GM21515 (cell line): ENCODE data around the gene UBASH3A.

Experiments
- ATAC-seq: cut with Tn5 transposase; IDR thresholded peaks from one replicate; pipeline ENCODE4 v1.9.1; 2021; ENCODE audit not compliant: unreplicated experiment

The UBASH3A gene, protein sequence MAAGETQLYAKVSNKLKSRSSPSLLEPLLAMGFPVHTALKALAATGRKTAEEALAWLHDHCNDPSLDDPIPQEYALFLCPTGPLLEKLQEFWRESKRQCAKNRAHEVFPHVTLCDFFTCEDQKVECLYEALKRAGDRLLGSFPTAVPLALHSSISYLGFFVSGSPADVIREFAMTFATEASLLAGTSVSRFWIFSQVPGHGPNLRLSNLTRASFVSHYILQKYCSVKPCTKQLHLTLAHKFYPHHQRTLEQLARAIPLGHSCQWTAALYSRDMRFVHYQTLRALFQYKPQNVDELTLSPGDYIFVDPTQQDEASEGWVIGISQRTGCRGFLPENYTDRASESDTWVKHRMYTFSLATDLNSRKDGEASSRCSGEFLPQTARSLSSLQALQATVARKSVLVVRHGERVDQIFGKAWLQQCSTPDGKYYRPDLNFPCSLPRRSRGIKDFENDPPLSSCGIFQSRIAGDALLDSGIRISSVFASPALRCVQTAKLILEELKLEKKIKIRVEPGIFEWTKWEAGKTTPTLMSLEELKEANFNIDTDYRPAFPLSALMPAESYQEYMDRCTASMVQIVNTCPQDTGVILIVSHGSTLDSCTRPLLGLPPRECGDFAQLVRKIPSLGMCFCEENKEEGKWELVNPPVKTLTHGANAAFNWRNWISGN

DNA sequence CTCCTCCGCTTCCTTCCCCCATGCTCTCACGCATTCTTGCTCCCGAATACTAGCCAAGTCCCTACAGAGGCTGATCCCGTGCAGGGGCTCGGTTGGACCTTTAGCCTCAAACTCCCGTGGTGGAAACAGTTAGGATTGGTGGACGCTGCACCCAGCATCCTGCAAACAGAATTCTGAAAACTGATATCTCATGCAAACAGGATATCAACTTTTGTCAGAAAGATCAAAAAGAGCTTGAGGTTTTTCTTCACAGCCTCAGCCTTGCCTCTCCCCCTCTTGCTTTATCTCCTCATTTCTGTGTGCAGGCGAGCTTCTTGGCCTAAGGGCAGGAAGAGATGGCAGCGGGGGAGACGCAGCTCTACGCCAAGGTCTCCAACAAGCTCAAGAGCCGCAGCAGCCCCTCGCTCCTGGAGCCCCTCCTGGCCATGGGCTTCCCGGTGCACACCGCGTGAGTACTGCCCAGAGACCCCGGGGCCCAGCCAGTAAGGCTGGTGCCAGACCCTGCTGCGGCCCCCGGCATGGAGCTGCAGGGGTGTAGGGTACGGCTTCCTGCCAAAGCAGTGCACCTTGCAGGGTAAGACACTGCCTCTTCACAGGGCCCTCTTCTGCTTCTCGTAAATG lies at the start of gene UBASH3A:
UBASH3A (plus strand) TSS at position 292 of the 621 bp plus-strand sequence; CDS start at position 336, 44 bp downstream.
- ATAC-seq, result no peak

DNA sequence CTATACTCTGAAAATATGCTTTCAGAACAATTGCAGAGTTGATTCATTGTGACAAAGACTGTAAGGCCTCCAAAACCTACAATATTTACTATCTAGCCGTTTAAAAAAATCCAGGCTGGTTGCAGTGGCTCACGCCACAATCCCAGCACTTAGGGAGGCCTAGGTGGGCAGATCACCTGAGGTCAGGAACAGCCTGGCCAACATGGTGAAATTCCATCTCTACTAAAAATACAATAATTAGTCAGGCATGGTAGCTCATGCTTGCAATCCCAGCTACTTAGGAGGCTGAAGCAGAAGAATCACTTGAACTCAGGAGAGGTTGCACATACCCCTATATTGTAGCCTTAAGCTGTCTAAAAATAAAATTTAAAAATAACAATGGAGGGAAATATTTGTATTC lies 47.7 kb upstream of the UBASH3A start:
- no peak for ATAC-seq

DNA sequence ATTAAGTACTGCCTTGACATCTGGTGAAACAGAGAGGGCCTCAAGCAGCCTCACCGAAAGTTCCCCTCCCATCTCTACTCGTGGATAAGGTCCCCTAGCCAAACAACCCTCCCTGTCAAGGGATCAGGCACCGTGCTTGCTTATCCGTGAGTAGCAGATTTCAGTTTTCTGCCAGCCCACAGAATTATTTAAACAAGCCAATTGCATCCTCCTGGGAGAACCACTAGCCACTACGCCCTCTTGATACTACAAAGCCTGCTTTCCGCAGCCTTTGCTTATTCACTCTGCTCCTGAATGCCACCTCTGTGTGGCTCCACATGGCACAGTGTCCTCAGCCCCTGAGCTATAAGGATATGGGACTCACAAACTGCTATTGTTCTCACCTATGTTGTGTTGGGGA lies 47.1 kb upstream of the UBASH3A start:
- no peak for ATAC-seq

DNA sequence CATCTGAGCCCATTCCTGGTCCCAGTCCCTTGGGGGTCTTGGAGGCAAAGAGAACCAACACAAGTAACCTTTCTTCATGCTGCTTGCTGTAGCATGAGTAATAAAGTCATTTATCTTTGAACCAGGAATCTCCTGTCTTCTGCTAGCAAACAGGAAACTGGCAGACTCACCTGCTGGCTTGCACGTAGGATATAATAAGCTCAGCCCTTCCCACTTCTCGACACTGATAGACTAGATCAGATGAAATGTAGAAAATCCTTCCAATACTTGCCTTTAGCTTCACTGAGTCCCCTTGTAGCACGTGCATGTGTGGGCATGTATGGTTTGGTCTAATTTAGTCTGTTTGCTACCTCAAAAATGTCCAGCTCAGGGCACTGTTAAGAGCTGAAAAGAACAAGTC lies 46.4 kb upstream of the UBASH3A start:
- ATAC-seq, result no peak

DNA sequence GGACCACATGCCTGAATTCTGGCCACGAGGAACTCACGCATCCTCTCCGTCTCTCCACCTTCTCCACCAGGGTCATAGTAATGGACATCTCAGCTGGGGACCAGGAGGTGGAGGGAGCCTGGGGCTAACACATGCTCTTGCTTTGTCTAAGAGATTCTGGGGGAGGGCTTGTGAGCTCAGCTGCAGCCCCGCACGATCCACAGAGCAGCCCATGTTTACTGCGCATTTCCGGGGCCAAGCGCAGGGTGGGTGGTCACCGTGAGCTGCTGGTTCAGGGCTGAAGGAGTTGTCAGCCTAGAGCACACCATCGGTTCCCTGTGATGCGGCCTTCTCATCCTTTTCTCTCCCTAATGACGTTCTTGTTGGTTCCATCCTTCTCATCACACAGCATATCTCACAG lies 45.4 kb upstream of the UBASH3A start:
- no peak for ATAC-seq

DNA sequence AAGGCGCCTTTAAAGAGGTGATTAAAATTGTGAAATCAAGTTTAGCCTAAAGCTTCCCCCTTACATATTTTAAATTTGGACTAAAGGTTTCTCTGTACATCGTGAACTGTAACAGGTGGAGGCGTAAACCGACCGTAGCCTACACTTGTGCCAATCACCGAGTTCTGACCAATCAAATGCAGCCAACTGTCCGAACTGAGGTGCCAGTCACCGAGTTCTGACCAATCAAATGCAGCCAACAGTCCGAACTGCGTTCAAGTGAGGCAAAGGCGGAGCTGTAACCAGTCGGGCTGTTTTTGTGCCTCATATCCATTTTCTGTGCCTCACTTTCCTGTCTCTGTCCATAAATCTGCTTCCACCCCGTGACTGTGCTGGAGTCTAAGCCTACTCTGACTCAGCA lies 44.8 kb upstream of the UBASH3A start:
- ATAC-seq, result no peak

DNA sequence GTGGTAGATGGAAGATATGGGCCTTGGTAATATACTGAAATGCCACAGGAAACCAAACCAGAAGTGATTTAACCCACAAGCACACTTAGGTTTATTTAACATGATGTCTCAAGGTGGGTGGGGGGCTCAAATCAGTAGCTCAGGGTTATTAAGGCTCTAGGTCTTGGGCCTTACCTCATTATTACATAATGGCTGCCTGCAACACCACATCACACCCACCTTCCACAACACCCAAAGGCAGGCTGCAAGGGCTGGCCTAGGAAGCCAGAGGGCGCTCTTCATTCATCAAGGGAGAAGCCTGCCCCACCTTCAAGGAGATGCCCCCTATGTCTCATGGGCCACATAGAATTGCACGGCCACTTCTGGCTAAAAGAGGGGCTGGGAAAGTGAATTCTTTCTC lies 43.4 kb upstream of the UBASH3A start:
- ATAC-seq, result no peak

DNA sequence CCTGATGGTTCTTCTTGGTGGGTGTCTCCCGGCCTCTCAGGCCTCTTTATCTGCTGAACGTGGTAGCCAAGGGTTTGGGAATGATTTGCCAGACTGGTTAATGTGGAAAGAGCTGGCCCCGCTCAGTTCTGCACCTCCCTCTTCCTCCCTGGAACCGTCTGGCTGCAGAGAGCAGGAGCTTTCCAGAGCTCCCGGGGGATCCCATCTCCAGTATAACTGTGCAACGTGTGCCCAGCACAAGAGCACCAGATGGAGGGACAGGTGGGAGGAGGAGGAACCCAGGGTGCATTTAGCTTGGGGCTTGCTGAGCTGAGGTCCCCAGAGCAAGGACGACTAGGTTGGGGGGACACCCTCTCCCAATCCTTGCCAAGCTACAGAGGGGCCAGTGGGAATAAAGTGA lies 42.4 kb upstream of the UBASH3A start:
- ATAC-seq, result no peak

DNA sequence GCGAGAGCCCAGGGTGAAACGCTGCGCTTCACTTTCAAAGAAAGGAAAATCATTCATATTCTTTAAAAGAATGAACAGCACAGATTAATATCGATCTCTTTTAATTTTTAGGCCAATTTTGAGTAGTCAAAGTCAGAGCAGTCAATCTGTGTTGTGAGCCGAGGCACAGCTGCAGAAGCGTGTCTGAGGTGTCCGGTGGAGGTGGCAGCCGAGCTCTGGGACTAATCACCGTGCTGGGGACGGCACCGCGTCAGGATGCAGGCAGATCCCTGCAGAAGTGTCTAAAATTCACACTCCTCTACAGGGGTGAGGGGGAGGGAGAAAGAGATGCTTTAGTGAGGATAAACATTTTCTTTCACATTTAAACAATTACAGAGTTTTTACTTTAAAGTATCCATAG lies 41.5 kb upstream of the UBASH3A start:
- no peak for ATAC-seq

DNA sequence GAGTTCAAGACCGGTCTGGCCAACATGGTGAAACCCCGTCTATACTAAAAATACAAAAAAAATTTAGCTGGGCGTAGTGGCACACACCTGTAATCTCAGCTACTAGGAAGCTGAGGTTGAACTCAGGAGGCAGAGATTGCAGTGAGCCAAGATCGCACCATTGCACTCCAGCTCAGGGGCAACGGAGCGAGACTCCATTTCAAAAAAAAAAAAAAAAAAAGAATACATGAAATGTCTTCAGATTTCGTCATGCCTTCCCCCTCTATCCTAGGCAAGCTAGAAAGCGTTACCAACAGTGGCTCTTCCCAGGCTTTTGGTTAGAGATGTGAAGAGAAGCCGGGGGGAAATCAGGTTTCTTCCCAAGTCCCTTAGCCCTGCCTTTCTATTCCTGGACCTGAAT lies 41.0 kb upstream of the UBASH3A start:
- ATAC-seq, result no peak

DNA sequence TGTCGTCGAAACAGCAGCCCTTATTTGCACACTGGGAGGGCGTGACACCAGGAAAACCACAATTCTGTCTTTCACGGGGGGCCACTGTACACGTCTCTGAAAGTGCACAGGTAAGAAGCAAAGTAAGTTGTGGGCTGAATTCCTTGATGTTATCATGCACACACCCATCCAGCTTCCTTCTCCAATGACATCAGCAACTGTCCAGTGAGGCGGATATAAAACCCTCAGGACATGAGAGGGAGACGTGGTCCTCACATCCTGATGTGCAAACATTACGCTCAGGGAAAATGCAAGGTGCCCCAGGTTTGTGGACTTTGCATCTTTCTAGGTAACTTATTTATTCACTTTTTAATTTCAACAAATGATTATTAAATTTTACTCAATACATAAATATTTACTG lies 40.4 kb upstream of the UBASH3A start:
- ATAC-seq, result no peak

DNA sequence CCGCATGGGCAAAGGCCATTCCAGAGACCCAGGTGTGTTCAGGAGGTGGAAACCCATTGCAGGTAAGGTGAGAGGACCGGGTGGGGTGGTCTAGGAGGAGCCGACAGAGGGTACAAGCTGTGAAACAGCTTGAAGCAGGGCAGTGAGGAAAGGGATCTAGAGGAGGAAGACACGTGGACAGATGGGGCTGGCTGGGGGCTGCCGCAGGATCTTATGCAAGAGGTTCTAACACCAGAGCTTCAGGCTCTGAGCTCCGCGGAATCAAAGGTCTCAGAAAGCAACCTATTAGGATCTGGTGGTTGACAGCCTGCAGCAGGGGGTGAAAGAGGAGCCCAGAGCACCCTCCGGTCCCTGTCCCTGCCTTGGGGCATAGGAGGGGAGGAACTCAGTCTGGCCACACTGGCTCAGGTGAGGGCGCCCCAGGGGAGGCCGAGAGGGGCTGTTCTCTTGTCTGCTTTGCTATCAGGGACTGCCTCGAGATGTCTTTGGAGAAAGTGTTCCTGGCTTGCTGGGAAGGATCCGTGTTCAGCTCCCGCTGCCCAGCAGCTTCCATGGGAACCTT lies 39.3 kb upstream of the UBASH3A start:
- ATAC-seq, result no peak

DNA sequence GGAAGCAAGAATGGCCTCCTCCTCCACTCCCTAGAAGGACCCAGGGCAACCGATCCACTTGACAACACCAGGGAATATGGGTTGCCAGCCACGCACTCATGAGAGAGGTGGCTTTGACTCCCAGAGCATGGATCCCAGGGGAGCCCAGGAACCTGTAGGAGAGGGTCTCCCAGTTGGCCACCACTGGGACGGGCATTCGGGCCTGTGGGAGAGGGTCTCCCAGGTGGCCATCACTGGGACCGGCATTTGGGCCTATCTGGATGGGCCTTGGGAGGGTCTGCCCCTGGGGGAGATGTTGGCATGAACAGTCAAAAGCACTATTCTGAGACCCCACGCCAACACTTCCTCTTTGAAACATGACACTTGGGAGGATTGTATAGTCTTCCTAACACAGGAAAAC lies 37.9 kb upstream of the UBASH3A start:
- no peak for ATAC-seq

DNA sequence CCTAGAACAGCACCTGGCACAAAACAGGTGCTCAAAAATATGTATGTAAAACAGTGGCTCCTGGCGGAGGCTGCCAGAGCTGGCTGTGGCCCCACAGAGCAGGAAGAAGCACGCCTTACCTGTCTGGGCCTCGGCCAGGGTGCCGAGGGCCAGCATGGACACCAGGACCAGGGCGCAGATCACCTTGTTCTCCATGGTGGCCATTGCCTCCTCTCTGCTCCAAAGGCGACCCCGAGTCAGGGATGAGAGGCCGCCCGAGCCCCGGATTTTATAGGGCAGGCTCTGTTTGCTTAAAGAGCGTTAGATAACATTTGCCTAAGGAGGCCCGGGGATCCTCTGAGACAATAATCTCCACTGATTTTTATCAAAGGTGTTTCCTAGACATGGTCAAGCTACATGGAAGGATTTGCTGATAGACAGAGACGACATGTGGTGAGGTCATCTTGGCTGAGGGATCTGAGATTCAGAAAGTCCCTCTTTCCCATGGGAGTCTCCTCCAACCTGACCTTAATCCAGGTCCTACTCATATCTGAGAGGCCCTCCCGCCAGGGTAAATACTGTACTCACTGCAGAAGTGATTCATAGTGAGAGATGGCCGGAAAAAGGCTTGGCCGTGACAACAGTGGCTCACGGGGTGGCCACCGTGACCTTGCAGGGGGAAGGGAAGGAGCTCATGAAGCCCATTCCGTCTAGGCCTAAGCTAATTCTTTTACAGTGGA lies 37.3 kb upstream of the UBASH3A start, which contains the start of gene TFF1:
TFF1 (minus strand) TSS at position 244 of the 719 bp plus-strand sequence; CDS start at position 204, 40 bp downstream.
- no peak for ATAC-seq

DNA sequence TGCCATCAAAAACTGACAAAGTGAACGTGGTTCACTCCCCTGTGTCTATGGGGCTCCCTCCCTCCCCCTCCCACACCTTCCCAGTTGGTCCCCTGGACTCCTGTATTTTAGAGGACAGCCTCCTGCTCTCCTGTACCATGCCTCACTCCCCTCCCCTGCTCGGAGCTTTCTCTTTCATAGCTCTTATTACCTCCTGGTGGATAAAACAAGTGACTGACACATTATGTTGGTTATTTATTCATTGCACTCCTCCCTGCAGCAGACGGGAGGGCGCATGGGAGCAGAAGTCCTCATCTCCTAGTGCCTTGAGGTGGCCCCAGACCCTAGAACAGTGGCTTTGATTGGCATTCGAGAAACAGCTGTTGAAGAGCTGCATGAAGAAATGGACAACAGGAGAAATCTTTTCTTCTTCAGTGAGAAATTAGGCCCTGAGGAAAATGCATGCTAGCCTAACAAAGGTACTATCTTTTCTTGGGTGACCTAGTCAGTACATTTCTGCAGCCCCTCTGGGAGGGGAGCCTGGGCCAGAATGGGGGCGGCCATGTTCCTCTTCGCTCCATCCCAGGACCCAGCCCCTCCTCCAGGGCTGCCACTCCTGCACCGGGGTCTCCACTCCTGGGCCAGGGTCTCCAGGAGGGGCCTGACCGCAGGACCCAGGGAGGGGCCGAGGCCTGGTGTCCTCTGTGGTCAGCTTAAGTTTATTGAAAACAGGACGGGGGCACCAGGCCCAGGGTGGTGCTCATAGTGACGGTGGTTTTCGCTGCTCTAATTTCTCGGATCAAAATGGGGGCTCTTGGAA lies 36.1 kb upstream of the UBASH3A start:
- ATAC-seq, result no peak

DNA sequence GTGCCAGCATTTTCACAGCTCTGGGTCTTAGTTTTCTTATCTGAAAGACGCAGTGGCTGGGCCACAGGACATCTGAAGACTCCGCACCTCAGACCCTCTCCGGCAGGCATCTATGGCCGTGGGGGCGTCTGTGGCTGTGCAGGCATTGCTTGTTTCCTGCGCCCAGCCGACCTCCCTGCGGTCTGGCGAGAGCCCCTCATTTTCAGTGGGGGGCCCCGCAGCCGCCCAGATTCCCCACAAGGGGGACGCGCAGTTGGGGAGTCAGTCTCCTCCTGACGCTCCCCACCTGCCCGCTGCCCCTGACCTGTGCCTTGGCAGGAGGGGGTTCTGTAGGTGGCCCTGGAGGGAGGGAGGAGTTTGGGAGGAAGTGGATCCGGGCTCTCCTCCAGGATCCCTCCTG lies 33.9 kb upstream of the UBASH3A start:
- no peak for ATAC-seq

DNA sequence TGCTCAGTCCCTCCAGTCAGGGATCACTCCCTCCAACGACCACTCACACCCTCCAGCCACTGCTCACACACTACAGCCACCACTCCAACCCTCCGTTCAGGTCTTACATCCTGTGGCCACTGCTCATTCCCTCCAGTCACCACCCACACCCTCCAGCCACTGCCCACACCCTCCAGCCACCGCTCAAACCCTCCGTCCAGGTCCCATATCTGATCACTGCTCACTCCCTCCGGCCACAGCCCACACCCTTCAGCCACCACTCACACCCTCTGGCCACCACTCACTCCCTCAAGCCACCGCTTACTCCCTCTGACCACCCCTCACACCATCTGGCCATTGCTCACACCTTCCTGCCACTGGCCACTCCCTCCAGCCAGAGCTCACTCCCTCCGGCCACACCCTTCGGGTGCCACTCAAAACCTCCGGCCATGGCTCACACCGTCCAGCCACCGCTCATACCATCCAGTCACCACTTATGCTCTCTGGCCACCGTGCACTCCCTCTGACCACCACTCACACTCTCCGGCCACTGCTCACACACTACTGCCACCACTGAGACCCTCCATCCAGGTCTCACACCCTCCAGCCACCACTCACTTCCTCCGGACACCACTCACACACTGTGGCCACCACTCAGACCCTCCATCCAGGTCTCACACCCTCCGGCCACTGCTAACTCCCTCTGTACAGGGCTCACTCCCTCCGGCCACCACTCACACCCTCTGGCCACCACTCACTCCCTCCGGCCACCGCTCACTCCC lies 32.6 kb upstream of the UBASH3A start:
- ATAC-seq, result no peak

DNA sequence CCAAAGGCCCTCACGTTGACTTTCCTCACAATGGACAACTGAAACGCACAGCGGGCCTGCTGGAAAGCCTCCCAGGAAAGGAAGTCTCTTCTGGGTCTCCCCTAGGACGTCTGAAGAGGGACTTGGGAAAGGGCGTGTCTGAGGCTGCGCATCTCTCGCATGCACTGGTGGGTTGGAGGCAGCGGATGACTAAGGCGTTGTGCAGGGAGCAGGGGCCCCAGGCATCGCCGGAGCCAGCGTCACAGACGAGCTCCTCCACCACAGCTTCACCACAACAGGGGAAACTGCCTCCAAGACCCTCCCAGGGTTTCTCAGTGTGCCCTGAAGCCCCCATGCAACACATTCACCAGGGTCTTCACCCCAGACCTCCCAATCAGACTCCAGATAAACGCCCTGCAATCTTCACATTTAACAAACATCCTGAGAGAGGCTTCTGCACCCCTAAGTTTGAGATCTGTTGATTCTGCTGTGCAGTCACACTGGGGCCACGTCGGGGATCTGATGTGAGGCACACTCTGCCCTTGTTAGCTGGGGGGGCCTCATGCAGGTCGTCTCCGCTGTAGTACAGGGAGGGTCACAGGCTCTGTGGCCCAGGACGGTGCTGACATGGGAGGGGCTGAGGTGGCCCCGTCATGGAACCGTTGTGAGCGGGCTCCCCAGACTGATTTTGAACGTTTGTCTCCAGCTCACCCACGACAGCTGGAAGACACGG lies 30.4 kb upstream of the UBASH3A start:
- ATAC-seq, result no peak

DNA sequence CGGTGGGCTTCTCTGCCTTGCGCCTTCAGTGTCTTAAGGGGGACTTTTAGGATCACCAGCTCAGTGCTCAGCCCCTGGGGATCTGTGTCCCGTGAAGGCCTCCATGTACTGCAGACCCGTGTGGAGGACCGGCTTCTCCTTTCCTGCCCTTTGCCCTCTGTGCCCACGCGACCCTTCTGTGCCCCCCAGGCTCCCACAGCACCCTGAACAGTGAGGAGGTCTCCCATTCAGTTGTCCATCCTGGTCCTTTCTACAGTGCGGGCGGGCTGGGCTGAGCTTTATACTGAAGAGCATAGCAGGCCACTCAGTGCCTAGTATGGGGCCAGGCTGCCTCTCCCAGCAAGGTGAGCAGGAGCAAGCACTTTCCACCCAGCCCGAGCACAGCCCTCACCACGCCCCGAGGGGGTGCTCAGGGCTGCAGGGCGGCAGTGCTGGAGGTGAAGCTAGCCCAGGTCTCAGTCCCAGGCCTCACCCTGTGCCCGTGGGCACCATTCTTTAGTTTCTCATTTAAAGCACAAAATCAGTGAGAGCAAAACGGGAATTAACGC lies 29.7 kb upstream of the UBASH3A start:
- no peak for ATAC-seq
